Natural killer cell treated with Interleukin-12 subunit alpha and Interleukin-12 subunit beta and Interleukin-15 and Interleukin-18, amount 100 ng/mL, for 72 hours (primary cell): ENCODE measurements around the gene PHF14. TPM values are rescaled to one million over a fixed set of nuclear protein-coding genes. Genes with fewer than 3 reads are reported as not detected.

Source experiments
- ATAC-seq, 2 donors: fragments of 150-1000 bp; cut with Tn5 transposase in 1 of 2; sonication (Bioruptor Pico), chemical (Tn5 transposase) in 1 of 2; 2 replicates each; pipeline ENCODE4 v1.10.0; 2021
- DNase-seq: peaks from one replicate; pipeline ENCODE4 v3.0.0; 2022; ENCODE audit warnings: low spot score
- H3K27ac Mint-ChIP-seq, 2 donors: 1 replicate in 1 of 2; 2 replicates in 1 of 2; pipeline ENCODE4 v1.8.0; 2022; ENCODE audit warnings: mixed read lengths in 2 of 2, mild to moderate bottlenecking in 1 of 2, moderate library complexity in 1 of 2
- H3K27me3 Mint-ChIP-seq, 2 donors: 1 replicate in 1 of 2; 2 replicates in 1 of 2; pipeline ENCODE4 v1.8.0; 2022; ENCODE audit warnings: mixed read lengths in 2 of 2
- H3K36me3 Mint-ChIP-seq: one replicate; pipeline ENCODE4 v1.8.0; 2022; ENCODE audit warnings: mixed read lengths
- H3K4me1 Mint-ChIP-seq, 2 donors: 1 replicate in 1 of 2; 2 replicates in 1 of 2; pipeline ENCODE4 v1.8.0; 2022; ENCODE audit warnings: low read depth in 2 of 2, mixed read lengths in 2 of 2, mild to moderate bottlenecking in 1 of 2
- H3K4me3 Mint-ChIP-seq: one replicate; pipeline ENCODE4 v1.8.0; 2022; ENCODE audit warnings: mixed read lengths
- H3K9me3 Mint-ChIP-seq: 2 replicates; pipeline ENCODE4 v1.8.0; 2022; ENCODE audit warnings: mixed read lengths
- total RNA-seq, 2 donors: library from RNA; stranded (reverse); gene quantifications; one replicate each; pipeline ENCODE4 v1.2.3, GENCODE V29; 2022

The PHF14 gene
- total RNA-seq, 2 donors from 2014 or later, result 22.0 to 52.3 TPM

DNA sequence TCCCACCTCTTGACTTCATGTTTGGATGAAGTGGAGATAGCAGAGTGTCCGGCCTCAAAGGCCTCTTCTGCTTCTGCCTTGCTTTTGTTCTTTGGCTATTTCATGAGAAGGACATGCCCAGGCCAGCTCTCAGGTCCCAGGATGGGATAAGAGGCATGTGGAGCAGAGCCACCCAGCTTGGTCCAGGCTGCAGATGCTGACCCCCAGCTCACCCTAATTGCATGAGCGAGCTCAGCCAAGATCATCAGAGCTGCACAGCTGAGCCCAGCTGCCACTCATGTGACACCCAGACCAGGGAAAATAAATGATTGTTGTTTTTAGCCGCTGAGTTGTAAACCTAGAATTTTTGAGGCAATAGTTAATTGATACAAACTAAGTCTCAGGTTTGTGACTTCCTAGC, 230.0 kb downstream of the PHF14 start:
- no peaks in the 10 kb centered on the region for H3K9me3 Mint-ChIP-seq
- H3K27ac Mint-ChIP-seq, result no peak overlapping the region
- peaks cover 3 to 8% of the 10 kb centered on the region in 2 donors for H3K27me3 Mint-ChIP-seq
- DNase-seq, result no peak
- no peaks in the 10 kb centered on the region for H3K36me3 Mint-ChIP-seq
- no peak overlapping the region for H3K4me3 Mint-ChIP-seq
- H3K4me1 Mint-ChIP-seq, result no peaks in the 10 kb centered on the region
- no peak for ATAC-seq

DNA sequence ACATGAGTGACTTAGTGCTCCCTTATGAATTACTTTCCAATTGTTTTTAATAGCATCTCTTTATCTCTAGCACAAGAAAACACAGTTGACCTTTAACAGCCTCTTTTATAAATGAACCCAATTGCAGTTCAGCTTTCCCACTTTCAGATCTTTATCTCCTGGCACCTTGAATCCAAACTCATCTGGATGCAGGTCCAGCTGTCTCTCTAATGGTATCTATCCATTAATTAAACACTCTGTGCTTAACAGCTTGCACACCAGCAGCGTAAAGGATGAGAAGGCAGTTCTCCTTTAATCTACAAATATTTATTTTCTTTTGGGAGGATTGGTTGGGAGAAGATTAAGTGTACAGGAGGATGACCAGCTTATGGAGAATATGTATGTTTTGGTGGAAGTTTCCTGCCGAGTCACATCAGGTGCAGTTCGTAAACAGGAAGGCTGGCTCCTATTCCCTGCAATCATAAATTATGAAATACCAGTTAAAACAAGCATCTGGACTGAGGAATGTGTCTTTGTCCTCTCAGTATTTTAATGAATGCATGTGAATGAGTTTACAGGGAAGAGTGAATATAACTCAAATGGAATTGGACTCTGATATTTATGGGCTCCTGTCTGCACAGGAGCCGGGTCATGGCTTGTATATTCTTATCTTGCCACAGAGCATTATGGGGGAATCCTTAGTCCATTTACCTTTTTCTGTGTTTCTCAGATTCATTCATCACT, 232.7 kb downstream of the PHF14 start:
- no peak overlapping the region for H3K4me3 Mint-ChIP-seq
- no peak overlapping the region for H3K27ac Mint-ChIP-seq
- H3K36me3 Mint-ChIP-seq, result no peaks in the 10 kb centered on the region
- DNase-seq (no peak), ATAC-seq (no peak)
- no peaks in the 10 kb centered on the region for H3K4me1 Mint-ChIP-seq
- peaks cover 3 to 8% of the 10 kb centered on the region in 2 donors for H3K27me3 Mint-ChIP-seq
- H3K9me3 Mint-ChIP-seq, result no peaks in the 10 kb centered on the region

DNA sequence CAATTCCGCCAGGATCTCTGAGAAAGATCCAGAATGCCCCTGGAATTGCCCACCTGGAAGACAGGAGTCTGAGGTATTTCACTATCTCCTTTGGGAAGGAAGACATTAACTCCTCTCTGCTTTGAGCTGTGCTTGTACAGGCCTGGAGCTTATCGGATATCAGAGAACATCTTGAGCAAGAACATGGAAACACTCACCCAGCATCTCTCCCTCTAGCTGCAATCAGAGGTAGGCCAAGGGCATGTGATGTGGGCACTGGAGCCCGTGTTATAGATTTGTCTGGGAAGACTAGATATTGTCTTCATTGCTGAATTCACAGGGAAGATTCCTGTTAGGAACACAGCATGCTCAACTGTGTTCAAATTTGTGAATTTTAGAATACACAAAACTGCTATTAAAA, 233.9 kb downstream of the PHF14 start:
- no peak for ATAC-seq
- no peaks in the 10 kb centered on the region for H3K4me1 Mint-ChIP-seq
- H3K9me3 Mint-ChIP-seq, result no peaks in the 10 kb centered on the region
- DNase-seq, result no peak
- no peak overlapping the region for H3K27ac Mint-ChIP-seq
- H3K4me3 Mint-ChIP-seq, result no peak overlapping the region
- peaks cover 3 to 8% of the 10 kb centered on the region in 2 donors for H3K27me3 Mint-ChIP-seq
- H3K36me3 Mint-ChIP-seq, result no peaks in the 10 kb centered on the region

DNA sequence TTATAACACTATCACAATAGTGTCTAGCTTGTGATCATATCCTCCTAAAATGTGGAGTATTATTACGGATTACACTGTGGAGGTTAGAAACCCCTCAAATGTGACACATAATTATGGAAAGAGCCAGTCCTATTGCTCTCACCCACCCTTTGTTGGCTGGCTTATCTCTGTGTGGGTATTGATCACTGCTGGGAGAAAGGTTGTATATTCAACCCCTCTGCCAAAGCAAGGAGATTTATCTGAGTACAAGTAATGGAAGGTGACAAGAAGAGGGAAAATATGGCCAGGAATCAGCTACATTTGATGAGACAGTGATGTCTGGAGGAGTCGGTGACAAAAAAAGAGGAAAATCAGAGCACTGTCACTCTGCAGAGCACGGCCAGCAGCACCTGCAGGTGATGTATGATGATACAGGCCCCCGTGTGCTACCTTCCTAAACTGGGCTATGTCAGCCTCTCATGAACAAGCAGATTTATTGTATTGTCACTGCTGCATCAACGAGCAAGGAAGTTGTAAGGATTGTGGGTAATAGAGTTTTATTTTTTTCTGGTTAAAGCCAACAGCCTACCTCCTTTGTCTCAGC, 235.3 kb downstream of the PHF14 start:
- Mint-ChIP-seq H3K4me3 (no peak overlapping the region), H3K36me3 (no peaks in the 10 kb centered on the region), H3K27me3 (peaks cover 3 to 8% of the 10 kb centered on the region in 2 donors), H3K4me1 (no peaks in the 10 kb centered on the region), H3K27ac (no peak overlapping the region), H3K9me3 (no peaks in the 10 kb centered on the region)
- ATAC-seq (peak in 1 of 2 donors; percentile 12), DNase-seq (no peak)

DNA sequence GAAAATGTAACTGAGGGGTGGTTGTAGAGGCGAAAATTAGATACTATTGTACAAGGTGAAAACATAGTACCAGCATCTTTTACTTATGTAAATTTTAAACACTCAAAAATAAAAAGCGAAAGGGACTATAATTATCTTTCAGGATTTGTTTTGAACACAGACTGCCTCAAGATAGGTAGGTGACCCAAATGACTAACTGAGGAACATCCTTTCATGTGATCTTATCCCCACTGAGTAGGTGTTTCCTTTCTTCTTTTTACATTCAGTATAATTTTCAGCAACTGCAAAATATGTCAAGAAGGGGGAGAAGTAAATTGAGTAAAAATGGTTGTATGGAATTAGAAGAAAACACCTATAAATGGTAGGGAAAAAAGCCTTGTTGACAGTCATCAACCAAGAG, 236.7 kb downstream of the PHF14 start:
- Mint-ChIP-seq H3K4me1 (no peaks in the 10 kb centered on the region), H3K9me3 (no peaks in the 10 kb centered on the region), H3K27ac (no peak overlapping the region), H3K36me3 (no peaks in the 10 kb centered on the region), H3K27me3 (peaks cover 0 to 12% of the 10 kb centered on the region in 2 donors), H3K4me3 (no peak overlapping the region)
- DNase-seq (no peak), ATAC-seq (no peak)

DNA sequence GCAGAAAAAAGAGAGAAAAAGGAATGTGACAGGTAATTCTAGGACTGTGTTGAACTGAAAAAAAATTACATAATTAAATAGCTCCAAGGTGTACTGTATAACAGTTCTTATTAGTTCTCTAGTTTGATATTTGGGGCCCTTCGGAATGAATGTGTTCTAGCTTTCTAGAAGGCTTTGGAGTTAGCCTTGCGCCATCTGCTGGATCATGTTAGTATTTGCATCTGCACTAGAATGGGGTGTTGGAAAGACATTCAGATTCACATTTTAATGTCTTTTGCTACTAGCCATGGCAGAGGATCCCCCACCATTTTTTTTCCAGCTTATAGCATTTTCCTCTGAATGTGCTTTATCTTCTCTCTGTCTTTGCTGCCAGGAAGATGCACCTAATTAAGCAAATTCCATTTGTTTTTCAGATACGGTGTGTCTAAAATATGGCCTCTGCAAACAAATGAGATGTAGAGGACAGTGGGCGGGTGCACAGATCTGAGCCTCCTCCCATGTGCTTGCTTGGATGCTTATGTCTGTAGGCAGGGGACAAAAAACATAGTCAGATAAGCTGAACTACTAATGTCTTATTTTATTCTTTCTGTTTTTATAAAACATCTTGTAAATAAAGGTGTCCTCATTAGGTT, 238.5 kb downstream of the PHF14 start:
- no peak overlapping the region for H3K4me3 Mint-ChIP-seq
- no peak for DNase-seq

DNA sequence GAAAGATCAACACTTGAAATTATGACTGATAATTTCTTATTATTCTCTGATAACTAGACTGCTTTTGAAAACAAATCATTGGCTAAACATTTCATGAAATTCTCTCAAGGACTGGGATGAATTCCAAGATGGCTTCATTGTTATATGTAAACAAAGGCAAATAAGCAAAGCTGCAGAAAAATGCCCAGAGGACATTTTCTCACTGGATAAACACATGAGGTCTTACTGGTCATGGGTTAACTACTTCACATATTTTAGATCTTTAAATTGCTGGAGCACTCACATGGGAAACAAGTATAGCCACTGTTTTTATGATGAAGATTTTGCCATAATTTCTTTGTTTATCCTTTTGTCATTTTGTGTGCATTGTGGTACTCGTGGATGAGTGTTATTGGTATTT, 239.1 kb downstream of the PHF14 start:
- no peaks in the 10 kb centered on the region for H3K36me3 Mint-ChIP-seq
- no peak overlapping the region for H3K4me3 Mint-ChIP-seq
- peaks cover 0 to 5% of the 10 kb centered on the region in 2 donors for H3K4me1 Mint-ChIP-seq
- peaks cover 4 to 9% of the 10 kb centered on the region in 2 donors for H3K27me3 Mint-ChIP-seq
- no peaks in the 10 kb centered on the region for H3K9me3 Mint-ChIP-seq
- no peak for DNase-seq
- no peak for ATAC-seq
- no peak overlapping the region for H3K27ac Mint-ChIP-seq

More for the DNA sequence above, 238.5 kb downstream of the PHF14 start:
- Mint-ChIP-seq H3K27ac (no peak overlapping the region), H3K27me3 (peaks cover 0 to 9% of the 10 kb centered on the region in 2 donors), H3K4me1 (no peaks in the 10 kb centered on the region), H3K9me3 (no peaks in the 10 kb centered on the region), H3K36me3 (no peaks in the 10 kb centered on the region)
- peak in 1 of 2 donors; percentile 59 for ATAC-seq

DNA sequence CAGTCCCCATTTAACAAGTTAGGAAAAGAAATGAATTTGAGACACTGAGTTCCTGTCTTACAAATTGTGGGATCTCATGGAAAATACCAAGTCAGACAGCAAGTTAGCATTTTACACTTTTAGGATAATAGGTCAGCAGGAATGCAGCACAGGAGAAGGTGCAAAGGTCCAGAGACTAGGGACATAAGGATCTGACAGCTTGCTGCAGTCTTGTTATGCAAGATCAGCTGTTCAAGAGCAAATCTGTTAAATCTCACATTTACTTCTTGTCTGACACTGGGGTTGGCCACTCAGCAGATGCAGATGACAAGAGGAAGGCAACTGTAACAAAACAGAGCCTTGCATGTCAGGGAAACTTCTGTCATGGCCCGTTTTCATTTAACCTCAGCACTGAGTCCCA, 239.6 kb downstream of the PHF14 start:
- ATAC-seq (no peak), DNase-seq (no peak)
- no peak overlapping the region for H3K4me3 Mint-ChIP-seq
- no peaks in the 10 kb centered on the region for H3K36me3 Mint-ChIP-seq
- H3K9me3 Mint-ChIP-seq, result no peaks in the 10 kb centered on the region
- peaks cover 0 to 9% of the 10 kb centered on the region in 2 donors for H3K4me1 Mint-ChIP-seq
- no peak overlapping the region for H3K27ac Mint-ChIP-seq
- H3K27me3 Mint-ChIP-seq, result peaks cover 4 to 9% of the 10 kb centered on the region in 2 donors

DNA sequence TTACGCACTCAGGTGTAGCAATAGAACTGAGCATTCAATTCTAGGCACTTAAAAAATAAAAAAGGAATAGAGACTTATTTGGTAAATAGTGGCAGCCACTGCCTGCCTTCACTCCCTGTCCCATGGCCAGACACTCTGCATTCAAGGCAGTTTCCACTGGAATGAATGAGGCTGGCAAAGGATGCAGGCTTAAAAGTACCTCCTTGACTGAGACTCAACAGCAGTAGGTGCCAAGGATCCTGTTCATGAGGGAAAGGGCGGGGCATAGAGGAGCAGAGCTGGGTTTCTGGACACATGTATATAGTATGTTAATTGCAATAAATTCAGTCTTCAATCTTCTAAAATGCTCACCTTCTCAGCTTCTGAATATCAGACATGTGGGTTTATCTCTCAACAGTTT, 242.6 kb downstream of the PHF14 start:
- Mint-ChIP-seq H3K36me3 (no peaks in the 10 kb centered on the region), H3K27me3 (peaks cover 4 to 9% of the 10 kb centered on the region in 2 donors), H3K4me1 (peaks cover 0 to 9% of the 10 kb centered on the region in 2 donors), H3K27ac (no peak overlapping the region), H3K4me3 (no peak overlapping the region), H3K9me3 (no peaks in the 10 kb centered on the region)
- DNase-seq, result no peak
- ATAC-seq, result no peak

DNA sequence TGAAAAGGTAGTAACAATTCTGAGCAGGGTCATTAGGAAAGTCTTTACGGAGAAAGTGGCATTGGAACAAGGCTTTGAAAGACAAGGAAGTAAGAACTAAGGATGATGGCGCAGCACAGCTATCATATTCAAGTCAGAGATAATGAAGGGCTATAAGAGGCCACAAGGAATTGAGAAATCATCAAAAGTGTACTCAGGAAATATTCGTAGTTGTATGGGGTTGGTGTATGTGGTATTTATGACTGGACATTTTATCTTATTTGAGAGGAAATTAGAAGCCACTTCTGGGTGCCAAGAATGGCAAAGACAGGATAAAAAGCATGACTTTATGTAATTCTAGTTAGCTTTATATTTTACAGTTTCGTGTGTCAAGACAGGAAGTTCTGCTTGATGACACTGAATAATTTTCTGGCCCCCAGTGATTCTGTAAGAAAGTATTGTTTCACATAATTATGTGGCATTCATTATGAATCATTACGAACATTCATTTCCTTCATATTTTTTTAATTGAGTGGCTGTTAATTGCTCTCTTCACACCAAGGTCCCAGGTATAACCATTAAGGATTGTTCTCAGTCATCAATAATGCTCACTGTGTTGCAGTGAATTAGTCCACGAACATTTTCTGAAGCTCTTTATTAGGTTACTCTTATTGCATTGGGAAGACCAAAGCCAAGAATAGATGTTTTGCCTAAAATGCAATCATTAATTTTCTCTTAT, 244.3 kb downstream of the PHF14 start:
- Mint-ChIP-seq H3K4me3 (peak overlapping the region; percentile 11), H3K27ac (no peak overlapping the region), H3K36me3 (no peaks in the 10 kb centered on the region), H3K9me3 (no peaks in the 10 kb centered on the region), H3K27me3 (peaks cover 4 to 9% of the 10 kb centered on the region in 2 donors), H3K4me1 (peaks cover 0 to 9% of the 10 kb centered on the region in 2 donors)
- DNase-seq (no peak), ATAC-seq (peak in 1 of 2 donors; percentile 67)
